Measurements from ENCODE around the gene AQP1. TPM values are rescaled to one million over a fixed set of nuclear protein-coding genes. Genes with fewer than 3 reads are reported as not detected.

Gene AQP1
- total and polyA plus RNA-seq, 2 of the 13 experiments (the other 11 are each of a cell fraction or from before 2014, with no cell fraction given) = not detected

DNA sequence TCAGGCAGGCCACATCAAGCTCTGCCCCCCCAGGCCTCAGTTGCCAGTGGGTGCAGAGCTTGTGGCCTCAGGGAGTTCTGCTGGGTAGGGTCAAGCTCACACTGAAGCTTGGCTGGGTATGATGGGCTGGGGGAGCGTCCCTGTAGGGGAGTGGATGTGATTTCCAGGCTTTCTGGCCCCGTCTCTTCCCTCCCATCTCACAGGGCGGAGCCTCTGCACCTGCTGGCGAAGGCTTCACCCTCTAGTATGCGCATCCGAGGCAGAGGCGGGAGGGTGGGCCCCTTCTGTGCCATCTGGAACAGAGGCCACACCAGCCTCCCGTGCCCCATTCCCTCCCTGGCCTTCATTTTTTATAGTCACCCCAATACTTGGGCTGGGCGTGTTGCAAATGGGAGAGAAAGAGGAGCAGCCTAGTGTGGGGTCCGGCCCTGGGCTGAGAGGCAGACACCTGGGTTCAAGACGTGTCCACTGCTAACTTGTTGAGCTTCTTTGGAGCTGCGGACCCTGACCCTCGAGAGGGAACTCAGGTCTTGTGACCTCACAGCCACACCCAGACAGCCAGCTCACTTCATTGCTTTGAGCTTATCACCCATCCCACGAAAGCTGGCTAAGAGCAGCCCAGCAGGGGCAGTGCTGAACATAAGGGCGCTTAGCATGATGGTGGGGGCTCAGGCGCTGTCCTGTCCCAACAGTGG lies 2.3 kb downstream of the AQP1 start (continued):
- TF ChIP-seq ZBTB7B (CRISPR knock-in tag; IDR thresholded peaks at IDR 0.05) (no peak), ZFY (CRISPR knock-in tag; IDR thresholded peaks at IDR 0.05) (no peak), TAF1 (CRISPR knock-in tag; IDR thresholded peaks at IDR 0.05) (no peak), MEF2D (CRISPR knock-in tag; IDR thresholded peaks at IDR 0.05) (no peak), ESRRA (CRISPR knock-in tag; IDR thresholded peaks at IDR 0.05; ENCODE audit: low read depth) (no peak), RXRA (CRISPR knock-in tag; IDR thresholded peaks at IDR 0.05) (no peak)
- TF ChIP-seq, protein P1, sequence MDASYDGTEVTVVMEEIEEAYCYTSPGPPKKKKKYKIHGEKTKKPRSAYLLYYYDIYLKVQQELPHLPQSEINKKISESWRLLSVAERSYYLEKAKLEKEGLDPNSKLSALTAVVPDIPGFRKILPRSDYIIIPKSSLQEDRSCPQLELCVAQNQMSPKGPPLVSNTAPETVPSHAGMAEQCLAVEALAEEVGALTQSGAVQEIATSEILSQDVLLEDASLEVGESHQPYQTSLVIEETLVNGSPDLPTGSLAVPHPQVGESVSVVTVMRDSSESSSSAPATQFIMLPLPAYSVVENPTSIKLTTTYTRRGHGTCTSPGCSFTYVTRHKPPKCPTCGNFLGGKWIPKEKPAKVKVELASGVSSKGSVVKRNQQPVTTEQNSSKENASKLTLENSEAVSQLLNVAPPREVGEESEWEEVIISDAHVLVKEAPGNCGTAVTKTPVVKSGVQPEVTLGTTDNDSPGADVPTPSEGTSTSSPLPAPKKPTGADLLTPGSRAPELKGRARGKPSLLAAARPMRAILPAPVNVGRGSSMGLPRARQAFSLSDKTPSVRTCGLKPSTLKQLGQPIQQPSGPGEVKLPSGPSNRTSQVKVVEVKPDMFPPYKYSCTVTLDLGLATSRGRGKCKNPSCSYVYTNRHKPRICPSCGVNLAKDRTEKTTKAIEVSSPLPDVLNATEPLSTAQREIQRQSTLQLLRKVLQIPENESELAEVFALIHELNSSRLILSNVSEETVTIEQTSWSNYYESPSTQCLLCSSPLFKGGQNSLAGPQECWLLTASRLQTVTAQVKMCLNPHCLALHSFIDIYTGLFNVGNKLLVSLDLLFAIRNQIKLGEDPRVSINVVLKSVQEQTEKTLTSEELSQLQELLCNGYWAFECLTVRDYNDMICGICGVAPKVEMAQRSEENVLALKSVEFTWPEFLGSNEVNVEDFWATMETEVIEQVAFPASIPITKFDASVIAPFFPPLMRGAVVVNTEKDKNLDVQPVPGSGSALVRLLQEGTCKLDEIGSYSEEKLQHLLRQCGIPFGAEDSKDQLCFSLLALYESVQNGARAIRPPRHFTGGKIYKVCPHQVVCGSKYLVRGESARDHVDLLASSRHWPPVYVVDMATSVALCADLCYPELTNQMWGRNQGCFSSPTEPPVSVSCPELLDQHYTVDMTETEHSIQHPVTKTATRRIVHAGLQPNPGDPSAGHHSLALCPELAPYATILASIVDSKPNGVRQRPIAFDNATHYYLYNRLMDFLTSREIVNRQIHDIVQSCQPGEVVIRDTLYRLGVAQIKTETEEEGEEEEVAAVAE (CRISPR knock-in tag; IDR thresholded peaks at IDR 0.05; ENCODE audit: borderline replicate concordance) = no peak
- TF ChIP-seq, protein P2, sequence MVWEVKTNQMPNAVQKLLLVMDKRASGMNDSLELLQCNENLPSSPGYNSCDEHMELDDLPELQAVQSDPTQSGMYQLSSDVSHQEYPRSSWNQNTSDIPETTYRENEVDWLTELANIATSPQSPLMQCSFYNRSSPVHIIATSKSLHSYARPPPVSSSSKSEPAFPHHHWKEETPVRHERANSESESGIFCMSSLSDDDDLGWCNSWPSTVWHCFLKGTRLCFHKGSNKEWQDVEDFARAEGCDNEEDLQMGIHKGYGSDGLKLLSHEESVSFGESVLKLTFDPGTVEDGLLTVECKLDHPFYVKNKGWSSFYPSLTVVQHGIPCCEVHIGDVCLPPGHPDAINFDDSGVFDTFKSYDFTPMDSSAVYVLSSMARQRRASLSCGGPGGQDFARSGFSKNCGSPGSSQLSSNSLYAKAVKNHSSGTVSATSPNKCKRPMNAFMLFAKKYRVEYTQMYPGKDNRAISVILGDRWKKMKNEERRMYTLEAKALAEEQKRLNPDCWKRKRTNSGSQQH (CRISPR knock-in tag; IDR thresholded peaks at IDR 0.05; ENCODE audit: low read depth) = no peak
